Renal pelvis (tissue), 3 donors: ENCODE data around the gene PFKL. TPM values are rescaled to one million over a fixed set of nuclear protein-coding genes. Genes with fewer than 3 reads are reported as not detected.

ENCODE experiments used
- polyA plus RNA-seq, 3 donors: library from polyadenylated mRNA; unstranded; fragments of 120-200 nt; gene quantifications; one replicate each; pipeline ENCODE4 v1.2.1, GENCODE V29; 2013; ENCODE audit not compliant: insufficient read length in 3 of 3

The PFKL gene
- polyA plus RNA-seq, 3 donors = 145 to 181 (median 180) TPM

Other genes with a start within 250 kb of the PFKL start
- 10 to 100 TPM in 1 of 3 donors, 1 to 10 TPM in 2; 9.1 to 12.1 (median 9.5) TPM for gene PWP2, start 192.7 kb upstream of the PFKL start, polyA plus RNA-seq
- gene GATD3, start 166.4 kb upstream of the PFKL start, polyA plus RNA-seq = 100 to 1,000 TPM in 1 of 3 donors, 10 to 100 TPM in 2; 83.5 to 105 (median 93.4) TPM
- gene ICOSLG, start 59.1 kb upstream of the PFKL start, polyA plus RNA-seq = 10 to 100 TPM in 1 of 3 donors, 1 to 10 TPM in 2; 8.3 to 10.7 (median 9.0) TPM
- not detected for gene DNMT3L, start 38.2 kb upstream of the PFKL start, polyA plus RNA-seq
- gene AIRE, start 14.2 kb upstream of the PFKL start, polyA plus RNA-seq = under 1 TPM; 0.44 to 0.99 (median 0.52) TPM
- 10 to 100 TPM; 32.6 to 37.0 (median 33.0) TPM for gene CFAP410, start 39.3 kb downstream of the PFKL start, polyA plus RNA-seq
- gene TRPM2, start 53.6 kb downstream of the PFKL start, polyA plus RNA-seq = 1 to 10 TPM in 2 of 3 donors, under 1 TPM in 1; 0.98 to 1.3 (median 1.2) TPM
- 1 to 10 TPM; 4.6 to 5.6 (median 5.2) TPM for gene LRRC3, start 155.5 kb downstream of the PFKL start, polyA plus RNA-seq
- gene KRTAP10-1, start 240.1 kb downstream of the PFKL start, polyA plus RNA-seq = not detected